ENCODE measurements around the gene ACAD9. TPM values are rescaled to one million over a fixed set of nuclear protein-coding genes. Genes with fewer than 3 reads are reported as not detected.

ACAD9 gene
- total RNA-seq, 5 donors from 2014 or later (not counting 1 experiment from before 2014, with no cell fraction given): 45.1 to 91.5 (median 54.3) TPM

- Histone ChIP-seq H3K4me3 (ENCODE audit: control insufficient read depth in 1 of 2, extremely low read depth in 1 of 2, low read length in 1 of 2) (no peak overlapping the region), H3K27me3 (replicated peaks in 1 of 2; ENCODE audit: control insufficient read depth in 2 of 2, extremely low read depth in 1 of 2, insufficient read depth in 2 of 2, low read length in 1 of 2) (no peaks in the 10 kb centered on the region), H3K27ac (ENCODE audit: low read length) (no peak overlapping the region), H3K4me1 (ENCODE audit: control insufficient read depth in 1 of 2, extremely low read depth in 1 of 2, insufficient read depth in 2 of 2, low read length in 2 of 2) (no peaks in the 10 kb centered on the region), H3K9me3 (no peaks in the 10 kb centered on the region), H3K36me3 (ENCODE audit: control insufficient read depth in 2 of 2, extremely low read depth in 1 of 2, insufficient read depth in 1 of 2, low read length in 1 of 2) (peaks cover 48 to 78% of the 10 kb centered on the region in 2 donors)
- DNase-seq: no peak
- H3K9me3 Mint-ChIP-seq: no peaks in the 10 kb centered on the region
- no peak overlapping the region for H3K27ac Mint-ChIP-seq
- ATAC-seq (replicated peaks in 1 of 4): no peak
- WGBS (ENCODE audit: insufficient coverage): 97% methylated on average over 6 of the region's 7 CpGs
- ChIA-PET POLR2A (no interaction called here), CTCF (no interaction called here)
- peaks cover 33% of the 10 kb centered on the region for H3K36me3 Mint-ChIP-seq
- no peaks in the 10 kb centered on the region for H3K27me3 Mint-ChIP-seq
- no peaks in the 10 kb centered on the region for H3K4me1 Mint-ChIP-seq
- H3K4me3 Mint-ChIP-seq: no peak overlapping the region
Measured at GRCh38 chr3:128911911-128912310, 32.5 kb downstream of the ACAD9 start.

- DNase-seq (no peak), ATAC-seq (replicated peaks in 1 of 4) (no peak)
- H3K4me3 ChIP-seq (ENCODE audit: control insufficient read depth in 1 of 2, extremely low read depth in 1 of 2, low read length in 1 of 2): no peak overlapping the region
- Mint-ChIP-seq H3K36me3 (peaks cover 51% of the 10 kb centered on the region), H3K4me1 (no peaks in the 10 kb centered on the region), H3K4me3 (no peak overlapping the region), H3K27me3 (no peaks in the 10 kb centered on the region), H3K9me3 (peaks cover 0 to 3% (median 2%) of the 10 kb centered on the region in 3 donors), H3K27ac (peak overlapping the region in 1 of 2 donors; percentile 22)
- H3K9me3 ChIP-seq: no peaks in the 10 kb centered on the region
- H3K4me1 ChIP-seq (ENCODE audit: control insufficient read depth in 1 of 2, extremely low read depth in 1 of 2, insufficient read depth in 2 of 2, low read length in 2 of 2): no peaks in the 10 kb centered on the region
- H3K27me3 ChIP-seq (replicated peaks in 1 of 2; ENCODE audit: control insufficient read depth in 2 of 2, extremely low read depth in 1 of 2, insufficient read depth in 2 of 2, low read length in 1 of 2): no peaks in the 10 kb centered on the region
- ChIA-PET CTCF (no interaction called here), POLR2A (no interaction called here)
- H3K36me3 ChIP-seq (ENCODE audit: control insufficient read depth in 2 of 2, extremely low read depth in 1 of 2, insufficient read depth in 1 of 2, low read length in 1 of 2): peaks cover 30 to 50% of the 10 kb centered on the region in 2 donors
- WGBS (ENCODE audit: insufficient coverage): 100% methylated on average over 1 of the region's 10 CpGs
- H3K27ac ChIP-seq (ENCODE audit: low read length): no peak overlapping the region
Measured at GRCh38 chr3:128914966-128915645, 35.7 kb downstream of the ACAD9 start.

- Histone ChIP-seq H3K9me3 (no peaks in the 10 kb centered on the region), H3K4me3 (ENCODE audit: control insufficient read depth in 1 of 2, extremely low read depth in 1 of 2, low read length in 1 of 2) (no peak overlapping the region), H3K27me3 (replicated peaks in 1 of 2; ENCODE audit: control insufficient read depth in 2 of 2, extremely low read depth in 1 of 2, insufficient read depth in 2 of 2, low read length in 1 of 2) (no peaks in the 10 kb centered on the region), H3K36me3 (ENCODE audit: control insufficient read depth in 2 of 2, extremely low read depth in 1 of 2, insufficient read depth in 1 of 2, low read length in 1 of 2) (peaks cover 18 to 32% of the 10 kb centered on the region in 2 donors), H3K27ac (ENCODE audit: low read length) (no peak overlapping the region), H3K4me1 (ENCODE audit: control insufficient read depth in 1 of 2, extremely low read depth in 1 of 2, insufficient read depth in 2 of 2, low read length in 2 of 2) (peaks cover 2 to 5% of the 10 kb centered on the region in 2 experiments)
- DNase-seq (no peak), ATAC-seq (replicated peaks in 1 of 4) (no peak)
- H3K36me3 Mint-ChIP-seq: peaks cover 44% of the 10 kb centered on the region
- peaks cover 14 to 17% (median 14%) of the 10 kb centered on the region in 3 donors for H3K4me1 Mint-ChIP-seq
- peak overlapping the region; percentile 9 to 18 for H3K27ac Mint-ChIP-seq
- WGBS (ENCODE audit: insufficient coverage): no CpG with 5 or more reads among the region's 2 CpGs
- peaks cover 6 to 12% (median 8%) of the 10 kb centered on the region in 3 donors for H3K9me3 Mint-ChIP-seq
- ChIA-PET POLR2A (no interaction called here), CTCF (no interaction called here)
- no peaks in the 10 kb centered on the region for H3K27me3 Mint-ChIP-seq
- no peak overlapping the region for H3K4me3 Mint-ChIP-seq
Measured at GRCh38 chr3:128917291-128917690, 37.9 kb downstream of the ACAD9 start.

- no peaks in the 10 kb centered on the region for H3K9me3 ChIP-seq
- peak overlapping the region in 1 of 2 donors; percentile 3 for H3K27ac Mint-ChIP-seq
- POLR2A ChIA-PET: no interaction called here
- WGBS (ENCODE audit: insufficient coverage): no CpG with 5 or more reads among the region's 1 CpG
- no peak for DNase-seq
- CTCF ChIA-PET: no interaction called here
- H3K4me1 ChIP-seq (ENCODE audit: control insufficient read depth in 1 of 2, extremely low read depth in 1 of 2, insufficient read depth in 2 of 2, low read length in 2 of 2): peaks cover 18 to 31% of the 10 kb centered on the region in 2 experiments
- H3K36me3 Mint-ChIP-seq: peaks cover 33% of the 10 kb centered on the region
- ATAC-seq (replicated peaks in 1 of 4): no peak
- H3K4me3 Mint-ChIP-seq: no peak overlapping the region
- H3K4me1 Mint-ChIP-seq: peaks cover 39 to 40% (median 39%) of the 10 kb centered on the region in 3 donors
- H3K9me3 Mint-ChIP-seq: peaks cover 6 to 12% (median 8%) of the 10 kb centered on the region in 3 donors
- no peaks in the 10 kb centered on the region for H3K27me3 ChIP-seq (replicated peaks in 1 of 2; ENCODE audit: control insufficient read depth in 2 of 2, extremely low read depth in 1 of 2, insufficient read depth in 2 of 2, low read length in 1 of 2)
- H3K36me3 ChIP-seq (ENCODE audit: control insufficient read depth in 2 of 2, extremely low read depth in 1 of 2, insufficient read depth in 1 of 2, low read length in 1 of 2): peaks cover 6 to 10% of the 10 kb centered on the region in 2 donors
- H3K4me3 ChIP-seq (ENCODE audit: control insufficient read depth in 1 of 2, extremely low read depth in 1 of 2, low read length in 1 of 2): no peak overlapping the region
- H3K27ac ChIP-seq (ENCODE audit: low read length): no peak overlapping the region
- no peaks in the 10 kb centered on the region for H3K27me3 Mint-ChIP-seq
Measured at GRCh38 chr3:128919988-128920387, 40.6 kb downstream of the ACAD9 start.

- H3K36me3 ChIP-seq (ENCODE audit: control insufficient read depth in 2 of 2, extremely low read depth in 1 of 2, insufficient read depth in 1 of 2, low read length in 1 of 2): no peaks in the 10 kb centered on the region
- H3K9me3 ChIP-seq: no peaks in the 10 kb centered on the region
- DNase-seq: peak; percentile 22 to 71 (median 46)
- H3K4me3 ChIP-seq (ENCODE audit: control insufficient read depth in 1 of 2, extremely low read depth in 1 of 2, low read length in 1 of 2): peak overlapping the region; percentile 41 to 44
- 5% methylated on average over 10 of the region's 10 CpGs for WGBS (ENCODE audit: insufficient coverage)
- ATAC-seq (replicated peaks in 1 of 4): peak; percentile 81 to 91 (median 88)
- ChIA-PET CTCF (interaction anchor here (0.6 to 2.5 kb wide), 8 partner anchors 35 to 243 kb away, joined by 3 to 15 read pairs (median 4); partner anchors contain the start of genes ACAD9 (in 1 of the 2) and CFAP92 (in 1 of the 2)), POLR2A (no interaction called here)
- H3K27me3 Mint-ChIP-seq: no peaks in the 10 kb centered on the region
- peak overlapping the region; percentile 90 to 97 for H3K27ac Mint-ChIP-seq
- peaks cover 18 to 31% of the 10 kb centered on the region in 2 experiments for H3K4me1 ChIP-seq (ENCODE audit: control insufficient read depth in 1 of 2, extremely low read depth in 1 of 2, insufficient read depth in 2 of 2, low read length in 2 of 2)
- peak overlapping the region; percentile 75 to 85 (median 77) for H3K4me3 Mint-ChIP-seq
- peaks cover 6 to 12% (median 11%) of the 10 kb centered on the region in 3 donors for H3K9me3 Mint-ChIP-seq
- H3K27me3 ChIP-seq (replicated peaks in 1 of 2; ENCODE audit: control insufficient read depth in 2 of 2, extremely low read depth in 1 of 2, insufficient read depth in 2 of 2, low read length in 1 of 2): no peaks in the 10 kb centered on the region
- H3K4me1 Mint-ChIP-seq: peaks cover 41 to 44% (median 43%) of the 10 kb centered on the region in 3 donors
- peak overlapping the region; percentile 53 for H3K27ac ChIP-seq (ENCODE audit: low read length)
- H3K36me3 Mint-ChIP-seq: peaks cover 16% of the 10 kb centered on the region
Measured at GRCh38 chr3:128922804-128923459, 43.5 kb downstream of the ACAD9 start.

- DNase-seq: peak in 1 of 35 experiments; percentile 54
- WGBS (ENCODE audit: insufficient coverage): 0% methylated on average over 1 of the region's 2 CpGs
- Histone ChIP-seq H3K27me3 (replicated peaks in 1 of 2; ENCODE audit: control insufficient read depth in 2 of 2, extremely low read depth in 1 of 2, insufficient read depth in 2 of 2, low read length in 1 of 2) (no peaks in the 10 kb centered on the region), H3K4me3 (ENCODE audit: control insufficient read depth in 1 of 2, extremely low read depth in 1 of 2, low read length in 1 of 2) (peak overlapping the region in 1 of 2 donors; percentile 41), H3K27ac (ENCODE audit: low read length) (peak overlapping the region; percentile 53), H3K36me3 (ENCODE audit: control insufficient read depth in 2 of 2, extremely low read depth in 1 of 2, insufficient read depth in 1 of 2, low read length in 1 of 2) (no peaks in the 10 kb centered on the region), H3K9me3 (no peaks in the 10 kb centered on the region), H3K4me1 (ENCODE audit: control insufficient read depth in 1 of 2, extremely low read depth in 1 of 2, insufficient read depth in 2 of 2, low read length in 2 of 2) (peaks cover 18 to 31% of the 10 kb centered on the region in 2 experiments)
- Mint-ChIP-seq H3K4me3 (peak overlapping the region; percentile 75 to 85 (median 77)), H3K36me3 (peaks cover 12% of the 10 kb centered on the region), H3K27me3 (no peaks in the 10 kb centered on the region), H3K27ac (peak overlapping the region; percentile 90 to 97), H3K4me1 (peaks cover 41 to 44% (median 43%) of the 10 kb centered on the region in 3 donors), H3K9me3 (peaks cover 5 to 11% (median 10%) of the 10 kb centered on the region in 3 donors)
- ChIA-PET CTCF (interaction anchor here (1.1 to 2.5 kb wide), 6 partner anchors 36 to 70 kb away, joined by 3 to 15 read pairs (median 4); partner anchors contain the start of genes ACAD9 (in 1 of the 2) and CFAP92 (in 1 of the 2)), POLR2A (interaction anchor here in 1 of 2 donors (0.6 to 0.7 kb wide), 2 partner anchors 29 to 584 kb away, joined by 3 to 4 read pairs; no protein-coding TSS in a partner anchor)
- peak; percentile 64 to 75 (median 69) for ATAC-seq (replicated peaks in 1 of 4)
Measured at GRCh38 chr3:128923576-128923975, 44.2 kb downstream of the ACAD9 start.

Measured in T-cell (primary cell).